ENCODE data around the gene ALK.

DNA sequence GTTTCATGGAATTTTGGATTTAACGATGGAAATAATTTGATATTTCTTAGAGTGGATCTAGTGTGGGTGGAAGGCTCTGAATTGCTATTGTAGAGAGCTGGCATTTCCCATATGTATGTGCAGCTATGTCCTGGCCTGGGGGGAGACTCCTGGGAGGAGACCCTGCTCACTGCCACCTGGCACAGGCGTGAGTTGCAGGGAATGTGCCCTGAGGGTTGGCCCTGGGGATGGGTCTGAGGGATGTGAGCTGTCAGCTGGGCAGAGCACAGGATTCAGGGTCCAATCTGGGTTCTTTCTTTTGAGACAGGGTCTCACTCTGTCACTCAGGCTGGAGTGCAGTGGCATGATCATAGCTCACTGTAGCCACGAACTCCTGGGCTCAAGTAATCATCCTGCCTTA lies 686.0 kb downstream of the ALK start:
- TF ChIP-seq CTCF (conservative IDR thresholded peaks at IDR 0.05; ENCODE audit: low read depth in 2 of 2) (no peak), EZH2 (IDR thresholded peaks at IDR 0.05; ENCODE audit: low read depth, unreplicated experiment) (no peak), EZH2phosphoT487 (IDR thresholded peaks at IDR 0.05; ENCODE audit: unreplicated experiment) (no peak)
